K562 (cell line): ENCODE results near the gene CLTA.

Experiments used
- EP300 ChIP-seq: IDR thresholded peaks from 2 replicates; pipeline ENCODE4 v1.6.1; 2012; ENCODE audit warnings: low read length, improper control_type of control experiment
- RAD51 ChIP-seq: fragments of 450-650 bp; IDR thresholded peaks from 2 replicates; pipeline ENCODE4 v1.7.1; 2016; ENCODE audit warnings: low read depth, mild to moderate bottlenecking, borderline replicate concordance
- RBBP5 ChIP-seq: fragments of 200-600 bp; sonication (generic); IDR thresholded peaks from 2 replicates; pipeline ENCODE4 v1.6.1; 2012; ENCODE audit warnings: borderline replicate concordance, mild to moderate bottlenecking, low read length, control low read depth, inconsistent platforms; ENCODE audit not compliant: insufficient read depth, poor library complexity, severe bottlenecking
- SMC3 ChIP-seq: conservative IDR thresholded peaks from 2 replicates; pipeline ENCODE4 v1.6.1; 2011; ENCODE audit warnings: low read depth, low read length, improper control_type of control experiment; ENCODE audit not compliant: insufficient read depth
- STAT5B ChIP-seq: fragments of 250-450 bp; sonication (Bioruptor Pico); IDR thresholded peaks from 2 replicates; pipeline ENCODE4 v1.8.0; 2021; ENCODE audit warnings: mild to moderate bottlenecking, inconsistent platforms
- TCFL5 ChIP-seq: fragments of 250-450 bp; sonication (Bioruptor Pico); conservative IDR thresholded peaks from 2 replicates; pipeline ENCODE4 v1.6.1; 2021; ENCODE audit warnings: mild to moderate bottlenecking, moderate library complexity, matching md5 sums
- TF ChIP-seq, protein P1 (sequence below), 2 experiments: fragments of 150-350 bp in 1 of 2; IDR thresholded peaks; 2 replicates each; pipeline ENCODE4 v1.6.1; 2012 to 2016; ENCODE audit warnings: low read depth in 2 of 2, low read length in 2 of 2, mild to moderate bottlenecking in 1 of 2, moderate library complexity in 1 of 2

DNA sequence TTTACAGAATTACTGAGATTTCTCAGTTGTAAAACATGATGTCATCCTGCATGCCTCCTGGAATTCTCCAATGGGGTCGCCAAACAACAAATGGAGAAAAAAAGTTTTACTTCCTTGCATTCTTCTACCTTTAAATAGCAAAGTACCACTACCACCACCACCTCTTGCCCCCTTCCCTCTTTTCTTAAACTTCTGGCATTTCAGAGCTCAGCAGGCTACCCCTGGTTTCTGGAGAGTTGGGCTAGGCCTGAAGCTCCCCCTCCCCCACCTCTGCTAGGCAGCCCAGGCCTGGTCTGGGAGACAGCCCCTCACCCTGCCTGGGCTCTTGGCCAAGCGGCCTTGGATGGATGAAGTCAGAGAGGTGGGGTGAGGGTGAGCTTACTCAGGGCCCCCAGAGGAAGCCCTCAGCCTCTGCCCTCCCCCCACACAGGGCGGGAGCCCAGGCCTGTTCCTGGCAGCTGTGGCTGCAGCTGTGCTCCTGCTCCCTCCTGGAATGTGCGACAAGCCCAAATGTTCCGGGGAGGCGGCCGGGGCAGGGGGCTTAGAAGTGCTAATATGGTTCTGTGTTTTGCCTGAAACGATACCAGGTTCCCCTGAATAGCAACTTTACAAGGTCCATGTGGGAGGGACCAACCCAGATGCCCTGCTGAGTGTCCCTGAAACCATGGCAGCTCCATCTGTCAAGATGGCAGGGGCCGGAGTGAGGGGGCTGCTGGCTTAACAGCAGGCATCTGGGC, 27.5 kb upstream of the CLTA start:
- TF ChIP-seq TCFL5 (CRISPR knock-in tag) (no peak), EP300 (no peak), RAD51 (no peak), SMC3 (no peak), RBBP5 (no peak), STAT5B (no peak)
- TF ChIP-seq, protein P1, sequence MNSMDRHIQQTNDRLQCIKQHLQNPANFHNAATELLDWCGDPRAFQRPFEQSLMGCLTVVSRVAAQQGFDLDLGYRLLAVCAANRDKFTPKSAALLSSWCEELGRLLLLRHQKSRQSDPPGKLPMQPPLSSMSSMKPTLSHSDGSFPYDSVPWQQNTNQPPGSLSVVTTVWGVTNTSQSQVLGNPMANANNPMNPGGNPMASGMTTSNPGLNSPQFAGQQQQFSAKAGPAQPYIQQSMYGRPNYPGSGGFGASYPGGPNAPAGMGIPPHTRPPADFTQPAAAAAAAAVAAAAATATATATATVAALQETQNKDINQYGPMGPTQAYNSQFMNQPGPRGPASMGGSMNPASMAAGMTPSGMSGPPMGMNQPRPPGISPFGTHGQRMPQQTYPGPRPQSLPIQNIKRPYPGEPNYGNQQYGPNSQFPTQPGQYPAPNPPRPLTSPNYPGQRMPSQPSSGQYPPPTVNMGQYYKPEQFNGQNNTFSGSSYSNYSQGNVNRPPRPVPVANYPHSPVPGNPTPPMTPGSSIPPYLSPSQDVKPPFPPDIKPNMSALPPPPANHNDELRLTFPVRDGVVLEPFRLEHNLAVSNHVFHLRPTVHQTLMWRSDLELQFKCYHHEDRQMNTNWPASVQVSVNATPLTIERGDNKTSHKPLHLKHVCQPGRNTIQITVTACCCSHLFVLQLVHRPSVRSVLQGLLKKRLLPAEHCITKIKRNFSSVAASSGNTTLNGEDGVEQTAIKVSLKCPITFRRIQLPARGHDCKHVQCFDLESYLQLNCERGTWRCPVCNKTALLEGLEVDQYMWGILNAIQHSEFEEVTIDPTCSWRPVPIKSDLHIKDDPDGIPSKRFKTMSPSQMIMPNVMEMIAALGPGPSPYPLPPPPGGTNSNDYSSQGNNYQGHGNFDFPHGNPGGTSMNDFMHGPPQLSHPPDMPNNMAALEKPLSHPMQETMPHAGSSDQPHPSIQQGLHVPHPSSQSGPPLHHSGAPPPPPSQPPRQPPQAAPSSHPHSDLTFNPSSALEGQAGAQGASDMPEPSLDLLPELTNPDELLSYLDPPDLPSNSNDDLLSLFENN (IDR thresholded peaks at IDR 0.05; ENCODE audit: low read depth in 2 of 2, low read length in 2 of 2): no peak
